Measurements from ENCODE around the gene SLC12A6.
"Not testable (repeated sequence)": the region's sequence is repeated elsewhere in the genome, so short reads cannot be mapped to it uniquely, and the experiment has no call there.

SLC12A6 gene

DNA sequence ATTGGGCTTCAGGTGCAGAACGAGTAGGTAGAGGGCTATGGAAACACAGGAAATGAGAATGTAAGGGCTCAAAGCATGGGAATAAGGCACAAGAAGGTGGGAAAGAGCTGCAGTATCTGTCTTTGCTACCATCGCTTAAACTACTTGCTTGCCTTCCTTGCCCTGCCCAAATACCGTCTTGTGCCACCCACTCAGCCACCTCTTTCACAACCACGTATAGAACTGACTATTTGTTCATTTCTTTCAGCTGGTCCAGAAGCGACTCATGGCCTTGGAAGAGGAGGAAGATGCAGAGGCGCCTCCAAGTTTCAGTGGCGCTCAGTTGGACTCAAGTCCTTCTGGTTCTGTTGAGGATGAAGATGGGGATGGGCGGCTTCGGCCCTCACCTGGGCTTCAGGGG is 17.7 kb upstream of the SLC12A6 start:
- no peak overlapping the region for H3K4me2 ChIP-seq (ENCODE audit: low read length)
- peaks cover 3% of the 10 kb centered on the region for H3K36me3 ChIP-seq (ENCODE audit: control insufficient read depth, insufficient read depth, low read length)
- H3K4me1 ChIP-seq (ENCODE audit: control insufficient read depth, low read depth, low read length): no peaks in the 10 kb centered on the region
- no peak overlapping the region for H2AK5ac ChIP-seq (ENCODE audit: low read length)
- H3K18ac ChIP-seq (ENCODE audit: low read length): no peak overlapping the region
- H2BK120ac ChIP-seq (ENCODE audit: low read depth, low read length): no peak overlapping the region
- H3K9ac ChIP-seq (ENCODE audit: low read length): no peak overlapping the region
- no peak overlapping the region for H3K23ac ChIP-seq (ENCODE audit: low read length)
- no peaks in the 10 kb centered on the region for H3K27me3 ChIP-seq (ENCODE audit: insufficient read depth, low read length, poor library complexity)
- no peak overlapping the region for H3K4ac ChIP-seq (ENCODE audit: low read depth, low read length)
- no peak overlapping the region for H2BK15ac ChIP-seq (replicated peaks; ENCODE audit: low read depth)
- no peak overlapping the region for H4K5ac ChIP-seq (ENCODE audit: low read length)
- DNase-seq: no peak
- no CpG with 5 or more reads among the region's 9 CpGs for WGBS (ENCODE audit: extremely low coverage, insufficient coverage, low lambda C conversion rate)
- H3K56ac ChIP-seq (ENCODE audit: low read length): no peak overlapping the region
- H3K79me1 ChIP-seq (ENCODE audit: low read length): no peaks in the 10 kb centered on the region
- no peak overlapping the region for H2BK5ac ChIP-seq (ENCODE audit: low read length)
- no peaks in the 10 kb centered on the region for H3K79me2 ChIP-seq (ENCODE audit: control insufficient read depth, insufficient read depth, low read length)
- no peak overlapping the region for H3K4me3 ChIP-seq (ENCODE audit: low read length)
- no peak overlapping the region for H3K27ac ChIP-seq (ENCODE audit: low read depth, low read length)
- H4K8ac ChIP-seq (ENCODE audit: low read depth, low read length): no peak overlapping the region

DNA sequence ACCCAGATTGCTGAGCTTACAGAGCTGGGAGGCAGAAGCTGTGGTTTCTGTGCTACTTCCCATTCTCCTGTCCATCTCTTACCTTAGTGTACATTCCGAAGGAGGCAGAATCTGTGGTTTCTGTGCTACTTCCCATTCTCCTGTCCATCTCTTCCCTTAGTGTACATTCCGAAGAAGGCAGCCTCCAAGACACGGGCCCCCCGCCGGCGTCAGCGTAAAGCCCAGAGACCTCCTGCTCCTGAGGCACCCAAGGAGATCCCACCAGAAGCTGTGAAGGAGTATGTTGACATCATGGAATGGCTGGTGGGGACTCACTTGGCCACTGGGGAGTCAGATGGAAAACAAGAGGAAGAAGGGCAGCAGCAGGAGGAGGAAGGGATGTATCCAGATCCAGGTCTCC is 16.7 kb upstream of the SLC12A6 start:
- H4K8ac ChIP-seq (ENCODE audit: low read depth, low read length): no peak overlapping the region
- no peak for DNase-seq
- H3K9ac ChIP-seq (ENCODE audit: low read length): no peak overlapping the region
- WGBS (ENCODE audit: extremely low coverage, insufficient coverage, low lambda C conversion rate): no CpG with 5 or more reads among the region's 7 CpGs
- H3K27me3 ChIP-seq (ENCODE audit: insufficient read depth, low read length, poor library complexity): no peaks in the 10 kb centered on the region
- no peak overlapping the region for H3K27ac ChIP-seq (ENCODE audit: low read depth, low read length)
- H3K4me1 ChIP-seq (ENCODE audit: control insufficient read depth, low read depth, low read length): no peaks in the 10 kb centered on the region
- no peak overlapping the region for H3K4me2 ChIP-seq (ENCODE audit: low read length)
- H3K4me3 ChIP-seq (ENCODE audit: low read length): no peak overlapping the region
- no peak overlapping the region for H2AK5ac ChIP-seq (ENCODE audit: low read length)
- H3K79me1 ChIP-seq (ENCODE audit: low read length): no peaks in the 10 kb centered on the region
- peaks cover under 1% of the 10 kb centered on the region for H3K36me3 ChIP-seq (ENCODE audit: control insufficient read depth, insufficient read depth, low read length)
- no peak overlapping the region for H2BK5ac ChIP-seq (ENCODE audit: low read length)
- H3K4ac ChIP-seq (ENCODE audit: low read depth, low read length): no peak overlapping the region
- no peak overlapping the region for H2BK15ac ChIP-seq (replicated peaks; ENCODE audit: low read depth)
- H3K79me2 ChIP-seq (ENCODE audit: control insufficient read depth, insufficient read depth, low read length): no peaks in the 10 kb centered on the region
- no peak overlapping the region for H4K5ac ChIP-seq (ENCODE audit: low read length)
- no peak overlapping the region for H3K18ac ChIP-seq (ENCODE audit: low read length)
- no peak overlapping the region for H3K56ac ChIP-seq (ENCODE audit: low read length)
- H2BK120ac ChIP-seq (ENCODE audit: low read depth, low read length): no peak overlapping the region
- H3K23ac ChIP-seq (ENCODE audit: low read length): no peak overlapping the region

DNA sequence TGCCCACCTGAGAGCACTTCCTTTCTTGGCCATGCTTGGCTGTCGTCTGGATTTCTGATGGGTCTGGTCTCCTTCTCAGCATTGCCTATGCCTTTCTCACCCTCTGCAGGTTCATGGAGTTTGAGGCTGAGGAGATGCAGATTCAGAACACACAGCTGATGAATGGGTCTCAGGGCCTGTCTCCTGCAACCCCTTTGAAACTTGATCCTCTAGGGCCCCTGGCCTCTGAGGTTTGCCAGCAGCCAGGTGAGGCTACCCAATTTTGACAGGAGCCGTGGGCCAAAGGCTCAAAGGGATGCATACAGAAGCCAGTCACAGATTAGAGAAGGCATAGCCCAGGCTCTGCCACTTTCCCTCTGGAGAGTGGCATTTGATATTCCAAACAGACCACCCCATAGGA is 16.0 kb upstream of the SLC12A6 start:
- no peak overlapping the region for H2AK5ac ChIP-seq (ENCODE audit: low read length)
- H3K79me1 ChIP-seq (ENCODE audit: low read length): no peaks in the 10 kb centered on the region
- no peak overlapping the region for H3K18ac ChIP-seq (ENCODE audit: low read length)
- no peak overlapping the region for H3K4me2 ChIP-seq (ENCODE audit: low read length)
- no peak for DNase-seq
- no peak overlapping the region for H3K56ac ChIP-seq (ENCODE audit: low read length)
- no peaks in the 10 kb centered on the region for H3K27me3 ChIP-seq (ENCODE audit: insufficient read depth, low read length, poor library complexity)
- H2BK5ac ChIP-seq (ENCODE audit: low read length): no peak overlapping the region
- H4K8ac ChIP-seq (ENCODE audit: low read depth, low read length): no peak overlapping the region
- H3K27ac ChIP-seq (ENCODE audit: low read depth, low read length): no peak overlapping the region
- H2BK15ac ChIP-seq (replicated peaks; ENCODE audit: low read depth): no peak overlapping the region
- H3K4ac ChIP-seq (ENCODE audit: low read depth, low read length): no peak overlapping the region
- no peak overlapping the region for H3K9ac ChIP-seq (ENCODE audit: low read length)
- no peaks in the 10 kb centered on the region for H3K36me3 ChIP-seq (ENCODE audit: control insufficient read depth, insufficient read depth, low read length)
- no peak overlapping the region for H3K23ac ChIP-seq (ENCODE audit: low read length)
- WGBS (ENCODE audit: extremely low coverage, insufficient coverage, low lambda C conversion rate): no CpG with 5 or more reads among the region's 2 CpGs
- H3K4me1 ChIP-seq (ENCODE audit: control insufficient read depth, low read depth, low read length): no peaks in the 10 kb centered on the region
- no peaks in the 10 kb centered on the region for H3K79me2 ChIP-seq (ENCODE audit: control insufficient read depth, insufficient read depth, low read length)
- no peak overlapping the region for H2BK120ac ChIP-seq (ENCODE audit: low read depth, low read length)
- no peak overlapping the region for H4K5ac ChIP-seq (ENCODE audit: low read length)
- H3K4me3 ChIP-seq (ENCODE audit: low read length): no peak overlapping the region

DNA sequence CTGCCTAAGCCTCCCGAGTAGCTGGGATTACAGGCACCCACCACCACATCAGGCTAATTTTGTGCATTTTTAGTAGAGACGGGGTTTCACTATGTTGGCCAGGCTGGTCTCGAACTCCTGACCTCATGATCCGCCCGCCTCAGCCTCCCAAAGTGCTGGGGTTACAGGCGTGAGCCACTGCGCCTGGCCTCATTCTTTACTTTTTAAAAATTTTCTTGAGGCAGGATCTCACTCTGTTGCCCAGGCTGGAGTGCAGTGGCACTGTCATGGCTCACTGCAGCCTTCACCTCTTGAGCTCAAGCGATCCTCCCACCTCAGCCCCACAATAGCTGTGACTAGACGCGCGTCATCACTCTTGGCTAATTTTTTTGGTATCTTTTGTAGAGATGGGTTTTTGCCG is 15.4 kb upstream of the SLC12A6 start:
- H3K18ac ChIP-seq (ENCODE audit: low read length); H3K4me1 ChIP-seq (ENCODE audit: control insufficient read depth, low read depth, low read length); H4K5ac ChIP-seq (ENCODE audit: low read length); H3K79me1 ChIP-seq (ENCODE audit: low read length); H3K4me2 ChIP-seq (ENCODE audit: low read length); H3K4me3 ChIP-seq (ENCODE audit: low read length); H3K79me2 ChIP-seq (ENCODE audit: control insufficient read depth, insufficient read depth, low read length); H4K8ac ChIP-seq (ENCODE audit: low read depth, low read length); H3K27ac ChIP-seq (ENCODE audit: low read depth, low read length); H3K27me3 ChIP-seq (ENCODE audit: insufficient read depth, low read length, poor library complexity); H3K56ac ChIP-seq (ENCODE audit: low read length); H3K36me3 ChIP-seq (ENCODE audit: control insufficient read depth, insufficient read depth, low read length); DNase-seq; H2BK120ac ChIP-seq (ENCODE audit: low read depth, low read length); H3K23ac ChIP-seq (ENCODE audit: low read length); H2BK5ac ChIP-seq (ENCODE audit: low read length); H2BK15ac ChIP-seq (replicated peaks; ENCODE audit: low read depth); H3K9ac ChIP-seq (ENCODE audit: low read length); H2AK5ac ChIP-seq (ENCODE audit: low read length); H3K4ac ChIP-seq (ENCODE audit: low read depth, low read length): not testable (repeated sequence)
- WGBS (ENCODE audit: extremely low coverage, insufficient coverage, low lambda C conversion rate): no CpG with 5 or more reads among the region's 12 CpGs

DNA sequence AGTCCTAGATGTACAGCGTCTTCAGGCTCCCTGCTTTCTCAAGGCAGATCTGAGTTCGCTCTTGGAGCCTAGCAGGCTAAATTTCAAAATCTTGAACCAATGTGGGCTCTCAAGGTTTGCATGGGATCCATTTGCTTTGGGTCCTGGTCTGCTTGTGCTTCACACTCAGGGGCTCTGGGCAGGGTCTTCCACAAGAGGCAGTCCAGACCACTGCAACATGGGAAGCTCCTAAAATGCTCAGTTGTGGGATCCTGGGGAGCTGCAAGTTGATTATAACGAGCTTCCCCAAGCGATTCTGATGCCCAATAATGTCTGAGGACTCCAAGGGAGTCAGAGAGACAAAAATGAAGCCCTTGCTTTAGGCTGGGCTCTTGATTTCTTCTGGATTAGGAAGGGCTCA is 12.2 kb upstream of the SLC12A6 start:
- H3K27me3 ChIP-seq (ENCODE audit: insufficient read depth, low read length, poor library complexity): no peaks in the 10 kb centered on the region
- no peaks in the 10 kb centered on the region for H3K4me1 ChIP-seq (ENCODE audit: control insufficient read depth, low read depth, low read length)
- H2BK120ac ChIP-seq (ENCODE audit: low read depth, low read length): no peak overlapping the region
- DNase-seq: no peak
- no peak overlapping the region for H2AK5ac ChIP-seq (ENCODE audit: low read length)
- no peak overlapping the region for H3K4me3 ChIP-seq (ENCODE audit: low read length)
- no peak overlapping the region for H3K9ac ChIP-seq (ENCODE audit: low read length)
- no peak overlapping the region for H2BK15ac ChIP-seq (replicated peaks; ENCODE audit: low read depth)
- no peak overlapping the region for H4K8ac ChIP-seq (ENCODE audit: low read depth, low read length)
- H3K36me3 ChIP-seq (ENCODE audit: control insufficient read depth, insufficient read depth, low read length): no peaks in the 10 kb centered on the region
- H3K4ac ChIP-seq (ENCODE audit: low read depth, low read length): no peak overlapping the region
- H2BK5ac ChIP-seq (ENCODE audit: low read length): no peak overlapping the region
- no CpG with 5 or more reads among the region's 4 CpGs for WGBS (ENCODE audit: extremely low coverage, insufficient coverage, low lambda C conversion rate)
- H3K27ac ChIP-seq (ENCODE audit: low read depth, low read length): no peak overlapping the region
- H4K5ac ChIP-seq (ENCODE audit: low read length): no peak overlapping the region
- no peak overlapping the region for H3K4me2 ChIP-seq (ENCODE audit: low read length)
- no peak overlapping the region for H3K56ac ChIP-seq (ENCODE audit: low read length)
- no peak overlapping the region for H3K23ac ChIP-seq (ENCODE audit: low read length)
- no peak overlapping the region for H3K18ac ChIP-seq (ENCODE audit: low read length)
- no peaks in the 10 kb centered on the region for H3K79me1 ChIP-seq (ENCODE audit: low read length)
- H3K79me2 ChIP-seq (ENCODE audit: control insufficient read depth, insufficient read depth, low read length): no peaks in the 10 kb centered on the region

DNA sequence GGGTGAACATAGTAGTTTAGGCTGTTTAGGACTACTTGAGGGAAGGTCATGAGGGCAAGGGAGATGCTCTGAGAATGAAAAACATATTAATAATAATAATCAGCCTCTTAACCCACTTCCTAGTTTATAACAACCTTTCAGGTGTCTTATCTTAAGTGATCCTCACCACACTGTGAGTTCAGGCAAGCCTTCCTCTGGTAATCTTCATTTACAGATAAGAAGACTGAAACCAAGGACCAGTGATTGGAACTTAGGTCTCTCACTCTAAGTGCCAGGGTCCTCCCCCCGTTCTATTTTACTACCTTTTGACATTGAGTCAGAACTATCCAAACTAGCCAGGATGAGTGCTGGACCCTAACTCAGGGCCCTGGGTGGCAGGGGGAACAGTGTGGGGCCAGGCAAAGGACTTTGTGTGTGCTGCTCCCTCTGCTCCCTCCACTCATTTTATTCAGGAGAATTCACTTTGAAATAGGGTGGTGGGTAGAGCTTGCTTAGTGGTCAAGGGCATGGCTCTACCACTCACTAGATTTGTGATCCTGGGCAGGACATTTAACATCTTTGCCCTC is 11.2 kb upstream of the SLC12A6 start:
- Histone ChIP-seq H3K4me1 (ENCODE audit: control insufficient read depth, low read depth, low read length) (no peaks in the 10 kb centered on the region), H2BK5ac (ENCODE audit: low read length) (no peak overlapping the region), H3K27me3 (ENCODE audit: insufficient read depth, low read length, poor library complexity) (no peaks in the 10 kb centered on the region), H3K56ac (ENCODE audit: low read length) (no peak overlapping the region), H3K27ac (ENCODE audit: low read depth, low read length) (no peak overlapping the region), H3K23ac (ENCODE audit: low read length) (no peak overlapping the region), H3K18ac (ENCODE audit: low read length) (no peak overlapping the region), H2BK120ac (ENCODE audit: low read depth, low read length) (no peak overlapping the region), H3K79me2 (ENCODE audit: control insufficient read depth, insufficient read depth, low read length) (no peaks in the 10 kb centered on the region), H3K9ac (ENCODE audit: low read length) (no peak overlapping the region), H2BK15ac (replicated peaks; ENCODE audit: low read depth) (no peak overlapping the region), H4K5ac (ENCODE audit: low read length) (no peak overlapping the region), H4K8ac (ENCODE audit: low read depth, low read length) (no peak overlapping the region), H3K36me3 (ENCODE audit: control insufficient read depth, insufficient read depth, low read length) (no peaks in the 10 kb centered on the region), H2AK5ac (ENCODE audit: low read length) (no peak overlapping the region), H3K4me3 (ENCODE audit: low read length) (no peak overlapping the region), H3K4ac (ENCODE audit: low read depth, low read length) (no peak overlapping the region), H3K79me1 (ENCODE audit: low read length) (no peaks in the 10 kb centered on the region), H3K4me2 (ENCODE audit: low read length) (no peak overlapping the region)
- WGBS (ENCODE audit: extremely low coverage, insufficient coverage, low lambda C conversion rate): no CpG with 5 or more reads among the region's 1 CpG
- DNase-seq: peak; percentile 45
